Measurements from ENCODE around the gene HSPA1B. TPM values are rescaled to one million over a fixed set of nuclear protein-coding genes. Genes with fewer than 3 reads are reported as not detected.
"Not testable (repeated sequence)": the region's sequence is repeated elsewhere in the genome, so short reads cannot be mapped to it uniquely, and the experiment has no call there.

HSPA1B gene
- total and polyA plus RNA-seq, 2 donors (not counting 1 experiment from before 2014, with no cell fraction given), result 35.5 to 115 TPM

DNA sequence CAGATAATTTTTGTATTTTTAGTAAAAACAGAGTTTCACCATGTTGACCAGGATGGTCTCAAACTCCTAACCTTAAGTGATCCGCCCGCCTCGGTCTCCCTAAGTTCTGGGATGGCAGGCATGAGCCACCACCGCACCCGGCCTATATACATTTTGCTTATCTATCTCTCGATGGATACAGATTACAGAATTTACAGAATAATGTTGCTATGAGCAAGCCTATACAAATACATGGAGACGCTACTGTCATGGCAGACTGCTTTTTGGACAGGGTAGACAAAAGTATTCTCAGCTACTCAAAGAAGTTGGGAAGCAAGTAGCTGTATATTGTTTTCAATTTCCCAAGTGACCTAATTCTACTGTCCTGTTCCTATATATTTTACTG is 14.1 kb upstream of the HSPA1B start:
- Histone ChIP-seq H3K9ac (ENCODE audit: insufficient read depth, low read length) (no peak overlapping the region), H3K4me2 (ENCODE audit: extremely low read depth, insufficient read depth, low read length) (peak overlapping the region; percentile 44)

GRCh38 chr6:31814677-31815024 is 12.9 kb upstream of the HSPA1B start:
- Histone ChIP-seq H4K20me1 (ENCODE audit: control insufficient read depth, extremely low read depth, insufficient read depth, low read length) (no peaks in the 10 kb centered on the region), H3K27ac (ENCODE audit: insufficient read depth, low read length) (peak overlapping the region; percentile 57), H3K79me2 (ENCODE audit: control insufficient read depth, insufficient read depth, low read length) (peaks cover 21% of the 10 kb centered on the region), H3K36me3 (ENCODE audit: control insufficient read depth, insufficient read depth, low read length) (no peaks in the 10 kb centered on the region), H3K4me1 (ENCODE audit: control insufficient read depth, extremely low read depth, insufficient read depth, low read length) (peaks cover 2% of the 10 kb centered on the region), H3K4me3 (replicated peaks in 1 of 4; ENCODE audit: control extremely low read depth in 1 of 4, insufficient read depth in 1 of 4, low read depth in 3 of 4, low read length in 4 of 4) (peak overlapping the region; percentile 42 to 82 (median 60)), H3K9ac (ENCODE audit: insufficient read depth, low read length) (peak overlapping the region; percentile 30), H3K4me2 (ENCODE audit: extremely low read depth, insufficient read depth, low read length) (peak overlapping the region; percentile 89), H3K27me3 (ENCODE audit: control insufficient read depth, insufficient read depth, low read length) (no peaks in the 10 kb centered on the region), H3K9me3 (ENCODE audit: control insufficient read depth, insufficient read depth, low read depth, low read length) (no peaks in the 10 kb centered on the region), H2AFZ (ENCODE audit: low read length) (no peak overlapping the region)
- peak; percentile 98 to 99 for DNase-seq (ENCODE audit: low read depth in 2 of 2)
- no peak for TF ChIP-seq CTCF (conservative IDR thresholded peaks at IDR 0.05 in 1 of 2, IDR thresholded peaks at IDR 0.05 in 1 of 2; ENCODE audit: low read depth in 1 of 2, low read length in 2 of 2)
- no peak for TF ChIP-seq EZH2 (IDR thresholded peaks at IDR 0.05; ENCODE audit: low read length, missing control alignments)

More for the DNA sequence above, 14.1 kb upstream of the HSPA1B start:
- H3K27ac ChIP-seq (ENCODE audit: insufficient read depth, low read length), result peak overlapping the region; percentile 48
- H2AFZ ChIP-seq (ENCODE audit: low read length), result no peak overlapping the region
- H3K36me3 ChIP-seq (ENCODE audit: control insufficient read depth, insufficient read depth, low read length), result no peaks in the 10 kb centered on the region
- H3K9me3 ChIP-seq (ENCODE audit: control insufficient read depth, insufficient read depth, low read depth, low read length), result no peaks in the 10 kb centered on the region
- H3K4me3 ChIP-seq (replicated peaks in 1 of 4; ENCODE audit: control extremely low read depth in 1 of 4, insufficient read depth in 1 of 4, low read depth in 3 of 4, low read length in 4 of 4), result peak overlapping the region in 1 of 4 experiments; percentile 42
- no peaks in the 10 kb centered on the region for H3K27me3 ChIP-seq (ENCODE audit: control insufficient read depth, insufficient read depth, low read length)
- H3K4me1 ChIP-seq (ENCODE audit: control insufficient read depth, extremely low read depth, insufficient read depth, low read length), result no peaks in the 10 kb centered on the region
- no peak for DNase-seq (ENCODE audit: low read depth in 2 of 2)
- peaks cover 14% of the 10 kb centered on the region for H3K79me2 ChIP-seq (ENCODE audit: control insufficient read depth, insufficient read depth, low read length)
- no peaks in the 10 kb centered on the region for H4K20me1 ChIP-seq (ENCODE audit: control insufficient read depth, extremely low read depth, insufficient read depth, low read length)
- TF ChIP-seq CTCF (conservative IDR thresholded peaks at IDR 0.05 in 1 of 2, IDR thresholded peaks at IDR 0.05 in 1 of 2; ENCODE audit: low read depth in 1 of 2, low read length in 2 of 2) (no peak), EZH2 (IDR thresholded peaks at IDR 0.05; ENCODE audit: low read length, missing control alignments) (no peak)

- Histone ChIP-seq H3K27ac (ENCODE audit: insufficient read depth, low read length) (peak within 1 kb of the TSS; percentile 57), H2AFZ (ENCODE audit: low read length) (no peak within 1 kb of the TSS), H3K79me2 (ENCODE audit: control insufficient read depth, insufficient read depth, low read length) (peaks cover 21% of the 10 kb centered on the region), H3K4me1 (ENCODE audit: control insufficient read depth, extremely low read depth, insufficient read depth, low read length) (peaks cover 2% of the 10 kb centered on the region), H3K9me3 (ENCODE audit: control insufficient read depth, insufficient read depth, low read depth, low read length) (no peaks in the 10 kb centered on the region), H3K9ac (ENCODE audit: insufficient read depth, low read length) (peak within 1 kb of the TSS; percentile 48), H3K4me2 (ENCODE audit: extremely low read depth, insufficient read depth, low read length) (peak within 1 kb of the TSS; percentile 89), H3K36me3 (ENCODE audit: control insufficient read depth, insufficient read depth, low read length) (no peaks in the 10 kb centered on the region), H4K20me1 (ENCODE audit: control insufficient read depth, extremely low read depth, insufficient read depth, low read length) (no peaks in the 10 kb centered on the region), H3K27me3 (ENCODE audit: control insufficient read depth, insufficient read depth, low read length) (no peaks in the 10 kb centered on the region), H3K4me3 (replicated peaks in 1 of 4; ENCODE audit: control extremely low read depth in 1 of 4, insufficient read depth in 1 of 4, low read depth in 3 of 4, low read length in 4 of 4) (peak within 1 kb of the TSS; percentile 42 to 82 (median 76))
- DNase-seq (ENCODE audit: low read depth in 2 of 2), result peak; percentile 95
- TF ChIP-seq EZH2 (IDR thresholded peaks at IDR 0.05; ENCODE audit: low read length, missing control alignments) (no peak), CTCF (conservative IDR thresholded peaks at IDR 0.05 in 1 of 2, IDR thresholded peaks at IDR 0.05 in 1 of 2; ENCODE audit: low read depth in 1 of 2, low read length in 2 of 2) (no peak)
These were observed 12.3 kb upstream of the HSPA1B start, which contains the start of the genes HSPA1A and HSPA1L for GRCh38 chr6:31815025-31815838. Gene HSPA1A, plus strand, starts transcription at chr6:31815543. Its CDS starts 214 bp downstream, at chr6:31815757. Gene HSPA1L, minus strand, starts transcription at chr6:31815283. Its CDS starts 3,311 bp downstream, at chr6:31811972.

DNA sequence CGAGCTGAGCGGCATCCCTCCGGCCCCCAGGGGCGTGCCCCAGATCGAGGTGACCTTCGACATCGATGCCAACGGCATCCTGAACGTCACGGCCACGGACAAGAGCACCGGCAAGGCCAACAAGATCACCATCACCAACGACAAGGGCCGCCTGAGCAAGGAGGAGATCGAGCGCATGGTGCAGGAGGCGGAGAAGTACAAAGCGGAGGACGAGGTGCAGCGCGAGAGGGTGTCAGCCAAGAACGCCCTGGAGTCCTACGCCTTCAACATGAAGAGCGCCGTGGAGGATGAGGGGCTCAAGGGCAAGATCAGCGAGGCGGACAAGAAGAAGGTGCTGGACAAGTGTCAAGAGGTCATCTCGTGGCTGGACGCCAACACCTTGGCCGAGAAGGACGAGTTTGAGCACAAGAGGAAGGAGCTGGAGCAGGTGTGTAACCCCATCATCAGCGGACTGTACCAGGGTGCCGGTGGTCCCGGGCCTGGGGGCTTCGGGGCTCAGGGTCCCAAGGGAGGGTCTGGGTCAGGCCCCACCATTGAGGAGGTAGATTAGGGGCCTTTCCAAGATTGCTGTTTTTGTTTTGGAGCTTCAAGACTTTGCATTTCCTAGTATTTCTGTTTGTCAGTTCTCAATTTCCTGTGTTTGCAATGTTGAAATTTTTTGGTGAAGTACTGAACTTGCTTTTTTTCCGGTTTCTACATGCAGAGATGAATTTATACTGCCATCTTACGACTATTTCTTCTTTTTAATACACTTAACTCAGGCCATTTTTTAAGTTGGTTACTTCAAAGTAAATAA is 10.2 kb upstream of the HSPA1B start:
- H3K27ac ChIP-seq (ENCODE audit: insufficient read depth, low read length); H3K27me3 ChIP-seq (ENCODE audit: control insufficient read depth, insufficient read depth, low read length); H3K9ac ChIP-seq (ENCODE audit: insufficient read depth, low read length); H3K9me3 ChIP-seq (ENCODE audit: control insufficient read depth, insufficient read depth, low read depth, low read length); H3K36me3 ChIP-seq (ENCODE audit: control insufficient read depth, insufficient read depth, low read length); H4K20me1 ChIP-seq (ENCODE audit: control insufficient read depth, extremely low read depth, insufficient read depth, low read length); H3K4me1 ChIP-seq (ENCODE audit: control insufficient read depth, extremely low read depth, insufficient read depth, low read length); H2AFZ ChIP-seq (ENCODE audit: low read length): not testable (repeated sequence)
- peak in 1 of 2 donors; percentile 50 for DNase-seq (ENCODE audit: low read depth in 2 of 2)
- Histone ChIP-seq H3K4me2 (ENCODE audit: extremely low read depth, insufficient read depth, low read length) (peak overlapping the region; percentile 96), H3K79me2 (ENCODE audit: control insufficient read depth, insufficient read depth, low read length) (peaks cover 21% of the 10 kb centered on the region), H3K4me3 (replicated peaks in 1 of 4; ENCODE audit: control extremely low read depth in 1 of 4, insufficient read depth in 1 of 4, low read depth in 3 of 4, low read length in 4 of 4) (peak overlapping the region; percentile 45 to 67 (median 52))

Data from fibroblast of lung (primary cell).